ENCODE measurements around the gene STK11.
A peak's percentile ranks its signal among the peaks of the same experiment; 100 is the strongest.
"Not testable (repeated sequence)": the region's sequence is repeated elsewhere in the genome, so short reads cannot be mapped to it uniquely, and the experiment has no call there.

STK11 gene

GRCh38 chr19:1169921-1170885, 35.4 kb upstream of the STK11 start:
- DNase-seq (ENCODE audit: low spot score): no peak

- DNase-seq (ENCODE audit: low spot score): no peak
These were observed 34.4 kb upstream of the STK11 start for GRCh38 chr19:1170938-1171754.

GRCh38 chr19:1171755-1172352, 33.7 kb upstream of the STK11 start:
- no peak for DNase-seq (ENCODE audit: low spot score)

- DNase-seq (ENCODE audit: low spot score): peak; percentile 10
These were observed 33.0 kb upstream of the STK11 start for GRCh38 chr19:1172353-1173158.

GRCh38 chr19:1173159-1173844, 32.3 kb upstream of the STK11 start:
- DNase-seq (ENCODE audit: low spot score): no peak

- peak; percentile 89 for DNase-seq (ENCODE audit: low spot score)
These were observed 31.5 kb upstream of the STK11 start, which contains the start of gene SBNO2 for GRCh38 chr19:1173845-1174809. SBNO2 (minus strand) TSS chr19:1174268; CDS start chr19:1154276, 19,992 bp downstream.

GRCh38 chr19:1177322-1178114, 28.1 kb upstream of the STK11 start:
- peak; percentile 63 for DNase-seq (ENCODE audit: low spot score)

GRCh38 chr19:1181606-1182005, 24.0 kb upstream of the STK11 start:
- no peak for DNase-seq (ENCODE audit: low spot score)

- DNase-seq (ENCODE audit: low spot score): no peak
These were observed 23.5 kb upstream of the STK11 start for GRCh38 chr19:1182068-1182467.

GRCh38 chr19:1182727-1183126, 22.9 kb upstream of the STK11 start:
- no peak for DNase-seq (ENCODE audit: low spot score)

- DNase-seq (ENCODE audit: low spot score): peak; percentile 79
These were observed 21.9 kb upstream of the STK11 start for GRCh38 chr19:1183543-1184172.

- no peak for DNase-seq (ENCODE audit: low spot score)
These were observed 16.2 kb upstream of the STK11 start for GRCh38 chr19:1189419-1189818.

GRCh38 chr19:1199531-1199930, 6.0 kb upstream of the STK11 start:
- DNase-seq (ENCODE audit: low spot score): no peak

- not testable (repeated sequence) for DNase-seq (ENCODE audit: low spot score)
These were observed 5.0 kb upstream of the STK11 start for GRCh38 chr19:1200614-1201013.

- DNase-seq (ENCODE audit: low spot score): no peak
These were observed 729 bp downstream of the STK11 start for GRCh38 chr19:1206150-1206863.

GRCh38 chr19:1206864-1207450, 1.4 kb downstream of the STK11 start:
- DNase-seq (ENCODE audit: low spot score): no peak

- DNase-seq (ENCODE audit: low spot score): peak; percentile 91
These were observed 3.3 kb downstream of the STK11 start for GRCh38 chr19:1208830-1209229.

GRCh38 chr19:1210227-1210538, 4.6 kb downstream of the STK11 start:
- no peak for DNase-seq (ENCODE audit: low spot score)

Measured in LoVo (cell line).